HG02623 (cell line): ENCODE data around the gene PCDHB11.
"Not testable (repeated sequence)": the region's sequence is repeated elsewhere in the genome, so short reads cannot be mapped to it uniquely, and the experiment has no call there.

Experiments used
- ATAC-seq: cut with Tn5 transposase; IDR thresholded peaks from one replicate; pipeline ENCODE4 v1.9.1; 2021; ENCODE audit warnings: moderate library complexity; ENCODE audit not compliant: unreplicated experiment

PCDHB11 gene

DNA sequence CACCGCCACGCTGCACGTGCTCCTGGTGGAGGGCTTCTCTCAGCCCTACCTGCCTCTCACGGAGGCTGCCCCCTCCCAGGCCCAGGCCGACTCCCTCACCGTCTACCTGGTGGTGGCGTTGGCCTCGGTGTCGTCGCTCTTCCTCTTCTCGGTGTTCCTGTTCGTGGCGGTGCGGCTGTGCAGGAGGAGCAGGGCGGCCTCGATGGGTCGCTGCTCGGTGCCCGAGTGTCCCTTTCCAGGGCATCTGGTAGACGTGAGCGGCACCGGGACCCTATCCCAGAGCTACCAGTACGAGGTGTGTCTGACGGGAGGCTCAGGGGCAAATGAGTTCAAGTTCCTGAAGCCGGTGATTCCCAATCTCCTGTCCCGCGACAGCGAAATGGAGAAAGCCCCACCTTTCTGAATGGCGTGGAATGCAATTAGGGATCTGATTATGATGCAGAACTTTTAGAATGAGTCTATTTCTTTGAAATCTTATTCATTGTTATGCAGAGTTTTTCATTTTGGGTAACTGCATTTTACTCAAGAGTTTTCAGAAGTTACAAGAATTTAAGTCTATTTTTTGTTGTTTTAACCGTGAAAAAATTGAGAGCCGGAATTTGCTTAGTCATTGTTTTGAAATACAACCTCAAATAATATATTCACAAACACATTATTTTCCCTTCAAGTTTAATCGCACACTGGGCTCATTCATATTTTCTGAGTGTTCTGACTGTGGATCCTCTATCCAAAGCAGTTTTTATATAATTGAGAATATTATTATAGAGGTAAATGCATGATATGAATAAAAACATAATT is 37.3 kb downstream of the PCDHB11 start:
- ATAC-seq = no peak

DNA sequence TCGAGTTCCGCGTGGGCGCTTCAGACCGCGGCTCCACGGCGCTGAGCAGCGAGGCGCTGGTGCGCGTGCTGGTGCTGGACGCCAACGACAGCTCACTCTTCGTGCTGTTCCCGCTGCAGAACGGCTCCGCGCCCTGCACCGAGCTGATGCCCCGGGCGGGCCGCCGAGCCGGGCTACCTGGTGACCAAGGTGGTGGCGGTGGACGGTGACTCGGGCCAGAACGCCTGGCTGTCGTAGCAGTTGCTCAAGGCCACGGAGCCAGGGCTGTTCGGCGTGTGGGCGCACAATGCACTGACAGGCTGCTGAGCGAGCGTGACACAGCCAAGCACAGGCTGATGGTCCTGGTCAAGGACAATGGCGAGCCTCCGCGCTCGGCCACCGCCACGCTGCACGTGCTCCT is 42.1 kb downstream of the PCDHB11 start:
- ATAC-seq = no peak

DNA sequence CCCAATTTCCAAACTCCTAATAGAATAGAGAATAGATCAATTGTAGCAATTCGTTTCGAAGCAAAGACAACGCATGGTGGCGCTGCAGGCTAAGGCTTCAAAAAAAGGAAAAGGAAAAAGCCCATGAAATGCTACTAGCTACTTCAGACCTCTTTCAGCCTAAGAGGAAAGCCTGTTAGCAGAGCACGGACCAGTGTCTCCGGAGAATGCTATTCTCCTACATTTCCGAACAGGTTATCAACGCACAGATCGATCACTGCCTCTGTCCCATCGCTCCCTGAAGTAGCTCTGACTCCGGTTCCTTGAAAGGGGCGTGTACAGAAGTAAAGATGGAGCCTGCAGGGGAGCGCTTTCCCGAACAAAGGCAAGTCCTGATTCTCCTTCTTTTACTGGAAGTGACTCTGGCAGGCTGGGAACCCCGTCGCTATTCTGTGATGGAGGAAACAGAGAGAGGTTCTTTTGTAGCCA is 45.9 kb downstream of the PCDHB11 start, which contains the start of gene PCDHB15:
PCDHB15 (plus strand) TSS at position 146 of the 468 bp plus-strand sequence; CDS start at position 330, 184 bp downstream.
- ATAC-seq = no peak

DNA sequence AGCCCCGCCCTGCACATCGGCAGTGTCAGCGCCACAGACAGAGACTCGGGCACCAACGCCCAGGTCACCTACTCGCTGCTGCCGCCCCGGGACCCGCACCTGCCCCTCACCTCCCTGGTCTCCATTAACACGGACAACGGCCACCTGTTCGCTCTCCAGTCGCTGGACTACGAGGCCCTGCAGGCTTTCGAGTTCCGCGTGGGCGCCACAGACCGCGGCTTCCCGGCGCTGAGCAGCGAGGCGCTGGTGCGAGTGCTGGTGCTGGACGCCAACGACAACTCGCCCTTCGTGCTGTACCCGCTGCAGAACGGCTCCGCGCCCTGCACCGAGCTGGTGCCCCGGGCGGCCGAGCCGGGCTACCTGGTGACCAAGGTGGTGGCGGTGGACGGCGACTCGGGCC is 47.5 kb downstream of the PCDHB11 start:
- ATAC-seq = not testable (repeated sequence)

DNA sequence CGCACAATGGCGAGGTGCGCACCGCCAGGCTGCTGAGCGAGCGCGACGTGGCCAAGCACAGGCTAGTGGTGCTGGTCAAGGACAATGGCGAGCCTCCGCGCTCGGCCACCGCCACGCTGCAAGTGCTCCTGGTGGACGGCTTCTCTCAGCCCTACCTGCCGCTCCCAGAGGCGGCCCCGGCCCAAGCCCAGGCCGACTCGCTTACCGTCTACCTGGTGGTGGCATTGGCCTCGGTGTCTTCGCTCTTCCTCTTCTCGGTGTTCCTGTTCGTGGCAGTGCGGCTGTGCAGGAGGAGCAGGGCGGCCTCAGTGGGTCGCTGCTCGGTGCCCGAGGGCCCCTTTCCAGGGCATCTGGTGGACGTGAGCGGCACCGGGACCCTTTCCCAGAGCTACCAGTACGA is 48.0 kb downstream of the PCDHB11 start:
- ATAC-seq = not testable (repeated sequence)

DNA sequence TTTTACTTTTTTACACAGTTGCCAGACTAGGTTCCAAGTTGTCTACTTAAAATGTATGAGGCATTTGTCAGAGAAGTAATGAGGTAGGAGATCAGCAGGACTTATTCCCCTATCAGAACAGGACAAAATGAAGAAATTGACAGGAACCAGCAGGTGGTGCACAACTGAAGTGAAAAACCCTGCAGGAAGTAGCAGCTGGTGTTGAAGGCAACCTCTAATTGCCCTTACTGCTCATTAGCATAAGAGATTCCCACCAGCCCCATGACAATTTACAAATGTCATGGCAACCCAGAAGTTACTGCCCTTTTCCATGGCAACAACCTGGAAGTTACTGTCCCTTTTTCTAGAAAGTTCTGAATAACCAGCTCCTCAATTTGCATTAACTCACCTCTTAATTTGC is 51.1 kb downstream of the PCDHB11 start:
- ATAC-seq = no peak
